PFSK-1 (cell line): ENCODE data around the gene ZNF385C. TPM values are rescaled to one million over a fixed set of nuclear protein-coding genes. Genes with fewer than 3 reads are reported as not detected.

Experiments used
- FOXP2 ChIP-seq: optimal IDR thresholded peaks from 2 replicates; pipeline ENCODE3; 2011; ENCODE audit warnings: borderline replicate concordance, control low read depth, inconsistent platforms; ENCODE audit not compliant: insufficient read depth; ENCODE audit errors: extremely low read length, extremely low read depth
- POLR2AphosphoS5 ChIP-seq: IDR thresholded peaks from 2 replicates; pipeline ENCODE4 v1.6.1; 2012; ENCODE audit warnings: low read depth, mild to moderate bottlenecking, control low read depth, low read length, moderate library complexity
- SIN3A ChIP-seq: IDR thresholded peaks from 2 replicates; pipeline ENCODE4 v1.6.1; 2012; ENCODE audit warnings: mild to moderate bottlenecking, low read length, moderate library complexity, borderline replicate concordance; ENCODE audit not compliant: insufficient read depth
- TAF1 ChIP-seq: IDR thresholded peaks from 2 replicates; pipeline ENCODE4 v1.6.1; 2012; ENCODE audit warnings: low read length, control low read depth, borderline replicate concordance; ENCODE audit not compliant: insufficient read depth
- polyA plus RNA-seq: library from polyadenylated mRNA; unstranded; fragments of >200 nt; gene quantifications from one replicate; pipeline ENCODE4 v1.2.1, GENCODE V29; 2012; ENCODE audit warnings: low read depth, missing spikeins; ENCODE audit not compliant: insufficient read length
- TF ChIP-seq, protein P1 (sequence below), 2 experiments: IDR thresholded peaks; 2 replicates each; pipeline versions ENCODE4 v1.6.1 to v1.8.0; 2011 to 2012; ENCODE audit warnings: low read depth in 2 of 2, low read length in 2 of 2, control low read depth in 1 of 2, inconsistent platforms in 1 of 2, mild to moderate bottlenecking in 1 of 2, moderate library complexity in 1 of 2; ENCODE audit not compliant: insufficient read depth in 1 of 2

The ZNF385C gene
- 0.97 TPM for polyA plus RNA-seq

GRCh38 chr17:42097691-42098631 is at the start of gene ZNF385C:
ZNF385C (minus strand) TSS chr17:42098473; CDS start chr17:42063056, 35,417 bp downstream.
- TF ChIP-seq POLR2AphosphoS5 (no peak), TAF1 (no peak), FOXP2 (no peak), SIN3A (no peak)
- TF ChIP-seq, protein P1, sequence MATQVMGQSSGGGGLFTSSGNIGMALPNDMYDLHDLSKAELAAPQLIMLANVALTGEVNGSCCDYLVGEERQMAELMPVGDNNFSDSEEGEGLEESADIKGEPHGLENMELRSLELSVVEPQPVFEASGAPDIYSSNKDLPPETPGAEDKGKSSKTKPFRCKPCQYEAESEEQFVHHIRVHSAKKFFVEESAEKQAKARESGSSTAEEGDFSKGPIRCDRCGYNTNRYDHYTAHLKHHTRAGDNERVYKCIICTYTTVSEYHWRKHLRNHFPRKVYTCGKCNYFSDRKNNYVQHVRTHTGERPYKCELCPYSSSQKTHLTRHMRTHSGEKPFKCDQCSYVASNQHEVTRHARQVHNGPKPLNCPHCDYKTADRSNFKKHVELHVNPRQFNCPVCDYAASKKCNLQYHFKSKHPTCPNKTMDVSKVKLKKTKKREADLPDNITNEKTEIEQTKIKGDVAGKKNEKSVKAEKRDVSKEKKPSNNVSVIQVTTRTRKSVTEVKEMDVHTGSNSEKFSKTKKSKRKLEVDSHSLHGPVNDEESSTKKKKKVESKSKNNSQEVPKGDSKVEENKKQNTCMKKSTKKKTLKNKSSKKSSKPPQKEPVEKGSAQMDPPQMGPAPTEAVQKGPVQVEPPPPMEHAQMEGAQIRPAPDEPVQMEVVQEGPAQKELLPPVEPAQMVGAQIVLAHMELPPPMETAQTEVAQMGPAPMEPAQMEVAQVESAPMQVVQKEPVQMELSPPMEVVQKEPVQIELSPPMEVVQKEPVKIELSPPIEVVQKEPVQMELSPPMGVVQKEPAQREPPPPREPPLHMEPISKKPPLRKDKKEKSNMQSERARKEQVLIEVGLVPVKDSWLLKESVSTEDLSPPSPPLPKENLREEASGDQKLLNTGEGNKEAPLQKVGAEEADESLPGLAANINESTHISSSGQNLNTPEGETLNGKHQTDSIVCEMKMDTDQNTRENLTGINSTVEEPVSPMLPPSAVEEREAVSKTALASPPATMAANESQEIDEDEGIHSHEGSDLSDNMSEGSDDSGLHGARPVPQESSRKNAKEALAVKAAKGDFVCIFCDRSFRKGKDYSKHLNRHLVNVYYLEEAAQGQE (IDR thresholded peaks at IDR 0.05; ENCODE audit: insufficient read depth in 1 of 2, low read depth in 2 of 2, low read length in 2 of 2), result no peak

DNA sequence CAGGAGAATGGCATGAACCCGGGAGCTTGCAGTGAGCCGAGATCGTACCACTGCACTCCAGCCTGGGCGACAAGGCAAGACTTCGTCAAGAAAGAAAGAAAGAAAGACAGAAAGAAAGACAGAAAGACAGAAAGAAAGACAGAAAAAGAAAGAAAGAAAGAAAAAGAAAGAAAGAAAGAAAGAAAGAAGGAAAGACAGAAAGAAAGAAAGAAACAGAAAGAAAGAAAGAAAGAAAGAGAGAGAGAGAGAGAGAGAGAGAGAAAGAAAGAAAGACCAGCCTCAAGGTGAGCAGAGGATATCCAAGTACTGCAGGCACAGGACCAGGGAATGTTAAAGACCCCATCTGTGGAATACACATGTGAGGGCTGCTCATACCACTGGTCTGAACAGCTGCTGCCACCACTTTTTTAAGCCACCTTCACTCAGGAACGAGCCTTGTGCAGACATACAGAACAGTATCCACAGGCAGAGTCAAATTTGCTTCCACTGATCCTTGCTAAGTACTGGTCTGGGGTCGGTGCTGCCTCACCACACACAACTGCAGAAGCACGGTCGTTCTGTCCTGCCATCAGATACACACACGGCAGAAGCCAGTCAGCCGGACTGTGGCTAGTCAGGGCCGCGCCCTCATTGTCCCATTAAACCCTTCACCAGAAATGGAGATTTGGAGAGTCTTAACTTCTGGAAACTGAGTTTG is 48.8 kb upstream of the ZNF385C start:
- TF ChIP-seq TAF1, result no peak
- no peak for TF ChIP-seq POLR2AphosphoS5
- TF ChIP-seq FOXP2, result no peak
- TF ChIP-seq, protein P1 (IDR thresholded peaks at IDR 0.05; ENCODE audit: insufficient read depth in 1 of 2, low read depth in 2 of 2, low read length in 2 of 2), result no peak
- no peak for TF ChIP-seq SIN3A

- TF ChIP-seq SIN3A, result no peak
- TF ChIP-seq, protein P1 (IDR thresholded peaks at IDR 0.05; ENCODE audit: insufficient read depth in 1 of 2, low read depth in 2 of 2, low read length in 2 of 2), result no peak
- no peak for TF ChIP-seq FOXP2
- no peak for TF ChIP-seq POLR2AphosphoS5
- TF ChIP-seq TAF1, result no peak
Observed at GRCh38 chr17:42142371-42142896, 44.2 kb upstream of the ZNF385C start.

DNA sequence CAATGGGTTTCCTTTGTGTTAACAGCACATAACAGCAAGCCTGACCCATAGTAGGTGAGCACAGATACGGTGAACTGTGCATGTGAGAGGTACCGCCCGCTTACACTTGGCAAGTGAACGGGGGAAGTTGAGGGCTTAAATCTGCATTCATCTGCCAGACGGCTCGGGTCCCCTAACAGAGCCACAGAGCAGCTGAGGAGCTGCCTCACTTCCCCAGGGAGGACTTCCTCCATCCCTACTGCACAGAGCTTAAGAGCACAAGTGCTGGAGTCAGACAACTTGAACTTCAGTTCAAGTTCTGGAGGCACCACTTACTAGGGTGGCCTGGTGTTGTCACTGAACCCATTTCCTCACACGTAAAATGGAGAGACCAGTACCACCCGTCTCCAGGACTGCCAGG is 43.1 kb upstream of the ZNF385C start:
- TF ChIP-seq, protein P1 (IDR thresholded peaks at IDR 0.05; ENCODE audit: insufficient read depth in 1 of 2, low read depth in 2 of 2, low read length in 2 of 2), result no peak
- TF ChIP-seq FOXP2 (no peak), TAF1 (no peak), POLR2AphosphoS5 (no peak), SIN3A (no peak)
